AG09309 (cell line): ENCODE measurements around the gene CNTD1.

Source experiments
- DNase-seq: peaks from one replicate; pipeline ENCODE4 v3.0.0-alpha.2; 2010; ENCODE audit warnings: low read depth
- H3K4me3 ChIP-seq: 2 replicates; pipeline ENCODE4 v1.5.1; 2011; ENCODE audit warnings: mild to moderate bottlenecking, low read depth, low read length, moderate library complexity; ENCODE audit not compliant: control insufficient read depth
- CTCF ChIP-seq: IDR thresholded peaks from 2 replicates; pipeline ENCODE4 v1.5.1; 2011; ENCODE audit warnings: mild to moderate bottlenecking, low read depth, low read length, inconsistent platforms; ENCODE audit not compliant: insufficient read depth, control insufficient read depth; ENCODE audit errors: missing control alignments

CNTD1 gene

GRCh38 chr17:42857389-42857788 lies 58.7 kb downstream of the CNTD1 start:
- H3K4me3 ChIP-seq = no peak overlapping the region
- DNase-seq = no peak
- no peak for TF ChIP-seq CTCF
